NCI-H524 treated with DMSO at 0.1 percent for 48 hours (cell line): ENCODE measurements around the gene PPP1R1C.
"Not testable (repeated sequence)": the region's sequence is repeated elsewhere in the genome, so short reads cannot be mapped to it uniquely, and the experiment has no call there.

Experiments used
- DNase-seq: peaks from one replicate; lab custom pipeline; 2025; lab: John Stamatoyannopoulos, UW

PPP1R1C gene

GRCh38 chr2:182015334-182016109 lies 29.9 kb downstream of the PPP1R1C start:
- DNase-seq: no peak

GRCh38 chr2:182018218-182018617 lies 32.6 kb downstream of the PPP1R1C start:
- DNase-seq: no peak

GRCh38 chr2:182019731-182020130 lies 34.1 kb downstream of the PPP1R1C start:
- DNase-seq: no peak

GRCh38 chr2:182020286-182021070 lies 34.8 kb downstream of the PPP1R1C start:
- no peak for DNase-seq

- no peak for DNase-seq
Observed at GRCh38 chr2:182023235-182023634, 37.6 kb downstream of the PPP1R1C start.

DNA sequence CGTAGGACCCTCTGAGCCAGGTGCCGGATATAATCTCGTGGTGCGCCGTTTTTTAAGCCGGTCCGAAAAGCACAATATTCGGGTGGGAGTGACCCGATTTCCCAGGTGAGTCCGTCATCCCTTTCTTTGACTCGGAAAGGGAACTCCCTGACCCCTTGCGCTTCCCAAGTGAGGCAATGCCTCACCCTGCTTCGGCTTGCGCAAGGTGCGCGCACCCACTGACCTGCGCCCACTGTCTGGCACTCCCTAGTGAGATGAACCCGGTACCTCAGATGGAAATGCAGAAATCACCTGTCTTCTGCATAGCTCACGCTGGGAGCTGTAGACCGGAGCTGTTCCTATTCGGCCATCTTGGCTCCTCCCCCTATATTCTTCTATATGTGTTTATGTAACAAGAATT lies 45.2 kb downstream of the PPP1R1C start:
- DNase-seq: not testable (repeated sequence)

GRCh38 chr2:182031956-182032355 lies 46.3 kb downstream of the PPP1R1C start:
- DNase-seq: no peak

DNA sequence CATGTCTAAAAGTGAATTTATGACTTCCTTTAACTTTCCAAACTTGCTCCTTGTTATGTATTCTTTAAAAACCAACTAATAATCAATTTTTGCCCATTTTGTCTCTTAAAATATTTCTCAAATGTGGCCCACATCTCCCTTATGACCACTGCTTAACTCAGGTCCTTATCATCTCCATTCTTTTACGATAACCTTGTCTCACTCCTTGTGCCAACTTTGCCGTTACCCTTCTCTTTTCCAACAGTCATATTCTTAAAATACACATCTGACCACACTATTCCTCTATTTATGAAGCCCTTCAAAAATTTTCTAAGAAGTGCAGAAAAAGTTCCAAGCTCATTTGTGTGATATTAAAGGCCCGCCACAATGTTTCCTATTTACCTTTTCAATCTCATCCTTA lies 47.8 kb downstream of the PPP1R1C start:
- no peak for DNase-seq

DNA sequence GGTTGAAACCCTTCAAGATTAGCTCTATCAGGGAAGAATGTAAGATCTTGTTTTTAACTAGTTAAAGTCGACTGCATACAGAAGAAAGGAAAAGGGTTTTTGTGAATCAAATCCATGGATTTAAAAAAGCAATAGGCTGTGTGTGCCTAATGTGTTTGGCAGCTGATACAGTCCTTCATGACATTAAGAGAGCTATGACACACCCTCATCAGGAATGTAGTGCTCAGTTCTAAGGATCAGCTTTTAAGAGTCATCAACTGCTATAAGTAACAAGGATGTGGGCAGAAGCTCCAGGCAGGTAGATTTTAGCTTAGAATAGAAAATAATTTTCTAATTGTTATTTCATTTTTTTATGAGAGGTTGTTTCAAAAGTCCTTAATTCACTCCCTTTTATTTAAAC lies 52.9 kb downstream of the PPP1R1C start:
- no peak for DNase-seq

DNA sequence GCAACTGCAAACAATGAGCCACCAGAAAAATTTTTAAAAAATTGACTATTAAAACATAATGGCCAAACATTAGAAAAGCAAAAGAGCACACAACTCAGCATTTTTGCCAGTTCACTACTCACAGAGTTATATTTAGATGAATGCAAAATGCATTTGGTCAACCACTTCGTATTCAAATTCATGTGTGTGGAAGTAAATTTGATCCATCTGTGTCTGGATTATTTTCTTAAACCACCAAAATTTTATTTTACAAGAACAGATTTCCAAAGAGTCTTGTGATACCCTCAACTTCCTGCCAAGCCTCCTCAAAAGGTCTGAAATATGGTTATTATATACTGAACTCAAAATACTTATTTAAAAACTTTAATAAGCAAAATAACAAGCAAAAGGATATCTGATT lies 57.4 kb downstream of the PPP1R1C start:
- DNase-seq: no peak

DNA sequence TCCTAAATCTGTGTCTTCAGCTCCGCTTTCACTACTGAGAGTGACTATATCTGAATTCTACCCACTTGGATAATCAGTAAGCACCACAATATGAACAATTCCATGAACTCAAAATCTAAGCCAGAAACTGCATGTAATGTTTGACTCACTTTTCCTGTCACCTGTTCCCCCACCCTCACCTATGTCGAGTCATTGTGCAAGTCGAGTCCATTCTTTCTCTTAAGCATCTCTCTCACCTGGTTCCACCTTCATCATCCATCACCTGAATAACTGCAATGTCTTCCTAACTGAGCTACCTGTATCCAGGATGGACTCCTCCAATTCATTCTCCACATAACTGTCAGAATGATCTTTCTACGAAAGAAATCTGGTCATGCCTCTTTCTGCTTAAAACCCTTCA lies 58.2 kb downstream of the PPP1R1C start:
- DNase-seq: no peak

DNA sequence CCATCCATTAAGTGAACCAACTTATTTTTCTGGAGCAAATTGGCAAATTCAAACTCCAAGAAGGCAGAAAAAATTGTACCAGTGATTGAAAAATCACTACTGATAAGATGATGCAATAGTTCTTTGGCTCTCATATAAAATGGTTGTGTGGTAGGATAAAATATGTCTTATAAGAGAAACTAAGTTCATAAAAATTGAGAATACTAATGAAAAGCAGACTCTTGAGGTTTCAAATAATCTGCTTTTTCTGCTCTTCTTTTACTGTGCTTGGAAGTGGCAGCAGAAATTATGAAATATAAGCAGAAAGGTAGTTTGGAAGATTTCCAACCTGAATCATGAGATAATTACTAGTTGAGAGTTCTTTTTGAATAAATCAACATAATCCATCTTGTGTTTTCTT lies 61.9 kb downstream of the PPP1R1C start:
- no peak for DNase-seq

DNA sequence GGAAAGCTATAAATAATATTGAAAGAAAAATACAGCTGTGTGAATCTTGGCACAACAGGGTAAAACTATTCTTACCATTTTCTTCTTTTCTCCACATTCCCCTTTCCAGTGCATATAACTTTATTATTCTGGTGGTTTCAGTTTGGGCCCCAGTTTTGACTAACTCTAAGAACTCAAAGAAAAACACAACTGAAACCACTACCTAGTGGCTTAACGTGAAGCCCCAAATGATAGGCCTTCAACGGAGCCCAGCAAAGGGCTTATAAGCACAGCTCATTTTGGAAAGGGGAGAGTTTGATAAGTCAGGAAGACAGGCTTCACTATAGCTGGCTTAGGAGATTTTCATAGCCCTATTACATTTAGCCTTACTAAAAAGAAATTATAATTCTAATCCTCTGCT lies 62.4 kb downstream of the PPP1R1C start:
- no peak for DNase-seq

GRCh38 chr2:182048621-182049020 lies 63.0 kb downstream of the PPP1R1C start:
- no peak for DNase-seq

GRCh38 chr2:182049372-182050148 lies 63.9 kb downstream of the PPP1R1C start:
- DNase-seq: no peak

DNA sequence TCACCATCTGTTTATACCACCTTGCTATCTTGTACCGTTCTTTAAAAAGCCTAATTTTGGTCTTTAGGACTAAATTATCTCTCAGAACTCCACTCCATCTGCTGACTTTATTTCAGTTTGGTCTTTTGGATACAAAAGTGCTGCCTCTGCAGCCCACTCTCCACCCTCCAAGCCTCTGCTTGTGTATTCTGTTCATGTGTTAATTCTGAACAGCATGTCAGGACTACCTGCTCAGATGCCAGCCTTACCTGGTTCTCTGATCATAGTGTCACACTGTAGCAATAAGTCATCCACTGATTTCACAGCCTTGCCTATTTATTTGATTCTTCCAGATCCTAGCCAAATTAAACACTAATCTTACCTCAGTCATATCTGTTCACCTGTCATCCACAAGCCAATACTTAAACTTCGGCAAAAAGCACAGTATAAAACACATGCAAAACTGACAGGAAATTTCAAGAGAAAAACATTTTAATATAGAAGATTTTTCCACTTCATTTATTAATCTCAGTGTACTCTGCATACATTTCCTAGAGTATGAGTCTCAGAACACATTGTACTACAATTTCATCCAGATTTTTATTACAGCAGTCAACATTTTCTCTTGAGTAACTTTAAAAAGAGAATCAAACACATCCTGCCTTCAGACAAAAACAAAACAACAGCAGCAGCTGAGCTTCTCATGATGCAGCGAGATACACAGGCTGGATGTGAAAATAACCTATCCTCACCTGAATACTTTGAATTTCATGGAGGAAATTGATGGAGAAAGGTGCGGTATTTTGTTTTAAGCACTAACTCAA lies 64.9 kb downstream of the PPP1R1C start:
- no peak for DNase-seq

DNA sequence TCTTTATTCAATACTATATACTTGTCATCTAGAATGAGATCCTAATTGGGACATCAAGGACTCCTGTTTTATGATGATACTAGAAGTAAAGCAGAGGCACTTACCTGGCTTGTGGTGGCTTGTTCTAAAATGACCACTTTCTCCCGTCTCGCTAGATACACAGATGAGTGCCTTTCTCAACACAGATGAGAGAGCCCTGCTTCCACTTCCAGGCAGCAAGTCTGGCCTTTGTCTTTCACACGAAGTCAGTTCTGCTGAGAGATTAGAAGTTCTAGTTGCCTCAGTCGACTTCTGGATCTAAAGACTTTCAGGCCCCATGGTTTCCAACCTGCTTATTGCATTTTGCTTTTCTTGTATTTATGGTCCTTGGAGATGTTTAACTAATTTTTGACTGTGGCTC lies 70.3 kb downstream of the PPP1R1C start:
- DNase-seq: no peak

- DNase-seq: no peak
Observed at GRCh38 chr2:182057002-182057401, 71.3 kb downstream of the PPP1R1C start.

DNA sequence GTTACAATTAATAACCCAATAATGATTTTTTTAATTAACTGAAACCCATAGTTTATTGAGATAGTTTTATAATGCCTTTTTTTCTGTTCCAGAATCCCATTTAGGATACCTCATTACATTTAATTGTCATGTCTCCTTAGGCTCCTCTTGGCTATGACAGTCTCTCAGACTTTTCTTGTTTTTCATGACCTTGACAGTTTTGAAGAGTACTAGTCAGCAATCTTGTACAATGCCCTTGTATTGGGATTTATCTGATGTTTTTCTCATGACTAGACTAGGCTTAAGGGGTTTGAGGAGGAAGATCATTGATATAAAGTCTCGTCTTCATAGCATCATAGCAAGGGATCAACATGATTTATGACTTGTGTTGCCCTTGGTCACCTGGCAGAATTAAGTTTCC lies 72.4 kb downstream of the PPP1R1C start:
- DNase-seq: no peak

GRCh38 chr2:182061739-182062138 lies 76.1 kb downstream of the PPP1R1C start:
- no peak for DNase-seq

GRCh38 chr2:182062329-182062972 lies 76.8 kb downstream of the PPP1R1C start:
- DNase-seq: no peak
